HL-60/S4 (cell line): Measurements from ENCODE around the gene CAPN14.

Source experiments
- in situ Hi-C: fragments of 300-500 bp; cut with MboI; formaldehyde crosslinking; loops from 2 replicates; pipeline ENCODE4 v1.14.3; 2022; ENCODE audit warnings: low sequenced_read_pairs

The CAPN14 gene

GRCh38 chr2:31148514-31148913 is 68.8 kb downstream of the CAPN14 start:
- in situ Hi-C loops: no loop called here

DNA sequence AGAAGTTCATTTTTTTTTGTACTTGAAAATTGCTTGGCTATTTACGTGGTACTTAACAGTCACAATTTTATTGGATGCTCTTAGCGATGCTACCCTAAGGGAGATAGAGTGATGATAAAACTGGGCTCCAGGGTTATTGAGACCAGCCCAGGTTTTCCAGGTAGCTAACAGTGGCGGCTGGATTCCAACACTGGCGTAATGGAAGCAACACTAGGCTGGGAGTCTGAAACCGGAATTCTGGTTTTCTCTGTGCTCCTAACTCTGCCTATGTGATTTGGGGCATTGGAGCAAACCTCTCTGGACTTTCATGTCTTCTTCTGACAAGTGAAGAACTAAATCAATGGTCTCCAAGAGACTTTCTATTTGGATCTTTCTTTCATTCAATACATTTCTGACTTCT is 69.7 kb downstream of the CAPN14 start:
- in situ Hi-C loops: no loop called here

DNA sequence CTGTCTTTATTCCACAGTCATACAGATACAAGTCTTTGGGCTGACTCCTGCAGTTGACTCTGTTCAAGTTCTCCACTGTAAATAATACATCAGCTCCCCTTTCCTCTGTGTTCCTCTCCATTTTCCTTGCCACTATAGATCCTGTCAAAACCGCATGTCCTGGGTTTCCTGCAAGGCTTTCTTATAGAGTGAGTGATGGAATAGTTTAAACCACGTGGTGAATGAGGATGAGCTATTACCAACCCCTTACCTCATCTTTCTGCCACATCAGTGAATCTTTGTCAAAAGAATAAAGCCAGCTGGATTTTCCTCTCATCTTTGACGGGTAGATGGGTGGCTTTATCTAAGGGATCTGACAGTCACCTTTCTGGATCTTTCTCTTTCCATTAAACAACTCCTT is 75.2 kb downstream of the CAPN14 start:
- in situ Hi-C loops: no loop called here

- in situ Hi-C loops: no loop called here
These were observed 75.8 kb downstream of the CAPN14 start for GRCh38 chr2:31141443-31142085.

DNA sequence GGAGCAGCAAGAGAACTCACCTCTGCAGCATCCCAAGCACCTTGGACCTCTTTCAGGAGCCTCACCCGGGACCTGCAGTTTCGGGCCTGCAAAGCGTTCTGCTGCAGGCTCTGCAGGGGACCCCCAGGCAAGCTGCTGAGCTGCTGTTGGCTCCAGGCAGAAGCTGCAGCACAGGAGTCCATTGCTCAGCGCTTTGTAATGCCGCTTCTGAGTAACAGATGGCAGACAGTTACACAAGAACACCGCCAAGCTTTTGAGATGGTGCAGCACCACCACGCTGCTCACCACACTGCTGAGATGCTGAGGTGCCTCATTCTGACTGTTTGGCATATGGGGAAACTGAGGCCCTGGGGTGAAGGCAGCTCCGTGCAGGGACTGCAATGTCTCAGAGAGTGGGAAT is 77.2 kb downstream of the CAPN14 start:
- in situ Hi-C loops: no loop called here

GRCh38 chr2:31139671-31140070 is 77.6 kb downstream of the CAPN14 start:
- in situ Hi-C loops: no loop called here

DNA sequence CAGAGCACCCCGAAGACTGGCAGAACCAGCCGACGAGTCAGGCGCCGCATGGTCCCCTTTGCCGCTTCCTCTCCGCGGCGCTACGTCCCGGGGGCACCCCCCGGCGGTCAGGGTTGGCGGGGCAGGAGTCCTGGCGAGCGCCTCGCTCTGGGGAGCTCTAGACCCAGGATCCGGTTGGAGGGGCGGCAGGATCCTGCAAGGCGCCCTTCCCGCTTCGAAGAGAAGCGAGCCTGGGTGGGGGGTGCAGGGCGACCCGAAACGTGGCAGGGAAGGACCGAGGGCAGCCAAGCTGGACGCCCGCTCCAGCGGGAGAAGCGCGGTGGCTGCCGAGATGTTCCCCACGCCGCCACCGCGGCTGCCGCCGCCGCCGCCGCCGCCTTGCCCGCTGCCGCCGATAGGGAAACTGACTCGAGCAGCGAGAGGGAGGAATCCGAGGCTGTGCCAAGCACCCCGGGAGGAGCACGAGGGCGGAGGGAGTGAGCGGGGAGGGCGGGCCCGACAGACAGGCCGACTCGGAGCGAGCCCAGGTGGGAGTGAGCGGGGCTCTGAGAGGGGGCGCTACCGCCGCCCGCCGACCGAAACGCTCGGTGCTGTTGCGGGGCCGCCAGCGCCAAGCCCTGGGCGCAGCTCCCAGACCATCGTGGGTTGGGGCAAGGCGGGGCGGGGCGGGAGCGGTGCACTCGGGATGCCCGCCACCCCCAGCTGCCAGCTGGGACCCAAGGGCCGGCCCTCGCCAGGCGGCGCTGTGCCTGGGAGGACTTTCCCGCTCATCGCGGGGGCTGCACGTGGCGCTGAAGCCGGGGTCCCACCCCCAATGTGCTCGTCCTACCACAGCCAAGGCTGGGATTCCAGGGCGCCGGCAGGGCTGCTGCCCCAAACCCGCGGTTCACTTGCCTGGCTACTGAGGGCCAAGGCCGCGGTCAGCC is 79.0 kb downstream of the CAPN14 start, which contains the start of gene GALNT14:
TSS of gene GALNT14 (minus strand) at position 404 of the 926 bp plus-strand sequence. CDS start at position 50, 354 bp downstream.
- in situ Hi-C loops: no loop called here

DNA sequence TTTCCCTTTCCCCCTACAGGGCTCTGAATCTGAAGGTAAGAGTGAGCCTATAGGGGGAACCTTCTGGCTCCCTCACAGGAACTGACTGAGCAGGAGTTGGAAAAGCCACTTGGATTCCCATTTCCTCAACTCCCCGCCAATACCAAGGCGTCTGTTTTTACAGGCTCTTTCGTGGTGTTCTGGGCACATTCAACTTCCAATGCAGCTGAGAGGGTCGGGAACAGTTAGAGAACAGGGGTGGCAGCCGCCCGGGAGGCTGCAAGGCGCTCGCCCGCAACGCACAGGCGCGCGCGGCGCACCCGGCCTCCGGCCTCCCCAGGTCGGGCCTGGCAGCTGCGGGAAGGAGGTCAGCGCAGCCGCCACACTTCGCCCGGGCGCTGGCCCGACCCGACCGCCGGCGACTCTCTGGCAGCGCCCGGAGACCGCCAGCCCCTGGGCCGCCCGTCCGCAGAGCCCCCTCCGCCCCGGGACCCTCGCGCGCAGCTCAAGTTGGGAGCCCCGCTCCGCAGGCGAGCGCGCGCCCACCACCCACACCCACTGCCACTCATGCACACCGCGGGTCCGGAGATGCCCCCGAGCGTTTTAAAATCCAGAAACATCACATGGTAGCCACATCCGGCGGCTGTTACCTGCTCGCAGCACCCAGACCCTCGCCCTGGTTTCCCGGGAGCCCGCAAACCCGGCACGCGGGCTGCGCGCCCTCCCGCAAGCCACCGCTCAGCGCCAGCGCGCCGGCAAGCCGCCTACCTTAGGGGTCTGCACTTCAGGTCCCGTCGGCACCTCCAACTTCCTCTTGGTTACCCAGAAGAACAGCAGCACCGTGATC is 79.9 kb downstream of the CAPN14 start:
- in situ Hi-C loops: no loop called here

DNA sequence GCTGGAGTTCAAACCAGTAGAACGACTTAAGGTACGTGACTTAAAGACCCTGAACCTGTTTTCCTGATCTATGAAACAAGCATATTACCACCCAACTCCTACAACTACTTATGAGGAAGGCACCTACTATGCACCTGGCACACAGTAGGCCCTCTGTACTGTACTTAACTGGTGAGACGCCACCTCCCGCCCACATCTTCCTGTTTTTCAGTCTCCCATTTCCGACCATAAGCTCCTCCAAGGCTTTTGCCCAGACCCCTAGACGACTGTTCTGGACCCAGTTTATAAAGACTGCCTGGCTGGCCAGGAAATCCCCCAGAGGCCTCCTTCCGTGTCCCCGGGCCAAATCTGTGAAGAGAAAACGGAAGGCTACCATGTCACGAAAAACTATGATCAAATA is 80.6 kb downstream of the CAPN14 start:
- in situ Hi-C loops: no loop called here

- in situ Hi-C loops: no loop called here
These were observed 81.3 kb downstream of the CAPN14 start for GRCh38 chr2:31136000-31136399.

DNA sequence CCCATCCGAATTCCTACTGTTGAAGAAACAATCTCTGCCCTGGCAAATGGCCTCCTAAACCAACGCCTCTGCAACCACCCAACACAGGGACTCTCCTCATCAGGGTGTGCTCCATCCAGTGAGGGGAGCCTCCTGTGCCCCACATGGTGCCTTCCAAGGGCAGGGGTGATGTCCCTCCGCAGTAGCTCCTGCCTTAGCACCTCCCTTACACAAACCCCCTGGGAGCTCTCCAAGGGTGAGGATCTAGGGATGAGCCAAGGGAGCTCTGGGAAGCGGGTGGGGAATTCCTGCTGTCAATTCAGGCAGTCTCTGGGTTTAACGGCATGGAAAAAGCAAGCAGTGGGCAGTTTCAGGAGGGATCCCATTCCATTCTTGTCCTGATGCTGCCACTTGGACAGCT is 82.8 kb downstream of the CAPN14 start:
- in situ Hi-C loops: no loop called here

DNA sequence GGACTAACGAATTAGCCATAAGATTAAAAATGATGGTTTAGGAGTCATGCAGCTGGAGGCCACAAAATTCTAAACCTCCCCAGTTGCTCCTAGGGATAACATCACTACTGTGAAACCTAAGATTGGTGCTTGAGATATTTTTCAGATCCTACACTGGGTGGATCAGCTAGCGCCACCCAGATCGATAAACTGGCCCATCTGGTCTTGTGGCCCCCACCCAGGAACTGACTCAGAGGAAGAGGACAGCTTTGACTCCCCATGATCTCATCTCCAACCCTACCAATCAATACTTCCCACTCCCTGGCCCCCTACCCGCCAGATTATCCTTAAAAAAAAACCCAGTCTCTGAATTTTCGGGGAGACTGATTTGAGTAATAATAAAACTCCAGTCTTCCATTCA is 84.5 kb downstream of the CAPN14 start:
- in situ Hi-C loops: no loop called here

DNA sequence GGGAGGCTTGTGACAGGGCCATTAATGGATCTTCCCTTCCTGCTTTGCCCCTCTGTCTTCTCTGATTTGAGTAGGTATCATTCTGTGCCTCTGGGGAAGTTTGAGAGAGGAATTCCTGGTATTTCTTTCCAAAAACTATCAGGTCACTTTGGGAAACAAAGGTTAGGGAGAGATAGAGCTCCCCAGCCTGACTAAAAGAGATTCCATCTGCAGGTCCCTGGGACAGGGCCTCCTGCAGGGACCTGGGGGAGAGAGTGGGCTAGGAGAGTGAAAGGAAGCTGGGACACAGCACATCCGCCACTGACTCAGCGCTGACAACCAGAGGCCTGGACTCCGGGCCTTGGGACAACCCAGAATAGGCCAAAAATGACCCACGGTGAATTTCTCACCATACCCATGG is 85.4 kb downstream of the CAPN14 start:
- in situ Hi-C loops: no loop called here

DNA sequence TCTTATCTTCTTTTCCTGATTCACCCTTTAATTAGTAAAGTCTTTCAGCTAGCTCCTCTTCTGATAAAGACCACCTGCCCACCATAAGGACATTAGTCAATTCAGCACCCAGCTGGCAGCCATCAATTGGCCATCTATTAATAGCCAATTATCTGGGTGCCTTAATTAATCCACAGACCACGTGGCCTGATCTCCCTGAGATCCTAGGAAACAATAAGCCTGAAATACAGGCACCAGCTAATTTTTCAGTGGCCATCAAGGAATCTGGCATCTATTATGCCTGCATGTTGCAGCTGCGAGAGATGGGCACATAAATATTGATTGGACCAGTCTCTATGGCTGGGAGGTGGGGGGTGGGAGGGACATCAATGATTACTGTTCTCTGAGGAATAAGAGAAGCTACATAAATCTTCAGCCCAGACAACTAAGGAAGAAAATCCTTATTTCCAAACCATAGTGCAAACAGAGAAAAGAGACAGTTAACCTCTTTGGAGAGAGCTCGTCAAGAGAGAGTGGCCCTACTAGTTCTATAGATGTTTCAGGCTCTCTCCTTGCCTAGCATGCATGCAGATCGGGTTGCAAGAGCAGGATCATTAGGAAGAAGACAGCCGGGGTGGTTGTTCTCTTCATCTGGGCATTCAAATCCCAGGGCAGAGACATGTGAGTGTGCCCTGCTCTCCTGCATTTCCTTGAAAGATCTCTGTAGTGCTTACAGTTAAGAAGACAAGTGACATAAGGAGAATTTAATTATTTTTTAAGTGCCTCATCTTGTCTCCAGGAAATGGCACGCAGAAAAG is 87.7 kb downstream of the CAPN14 start:
- in situ Hi-C loops: no loop called here

- in situ Hi-C loops: no loop called here
These were observed 89.4 kb downstream of the CAPN14 start for GRCh38 chr2:31127931-31128330.

GRCh38 chr2:31125918-31126695 is 91.2 kb downstream of the CAPN14 start:
- in situ Hi-C loops: no loop called here

DNA sequence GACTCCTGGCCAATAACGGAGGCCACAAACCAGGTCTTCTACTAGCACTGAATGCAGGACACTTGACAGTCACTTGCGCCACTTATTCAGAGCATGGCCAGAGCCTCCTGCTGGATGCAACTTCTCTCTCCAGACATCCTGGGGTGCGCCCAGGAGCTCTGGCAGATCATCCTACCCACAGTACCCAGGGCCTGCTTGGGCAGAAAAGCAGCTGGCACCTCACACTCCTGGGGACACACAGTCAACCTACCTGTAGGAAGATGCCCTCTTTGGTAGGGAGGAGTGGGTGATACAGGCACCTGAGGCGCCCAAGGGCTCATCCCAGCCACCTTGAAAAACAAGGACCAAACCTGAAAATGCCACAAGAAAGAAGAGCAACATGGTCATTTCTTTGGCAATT is 92.4 kb downstream of the CAPN14 start:
- in situ Hi-C loops: no loop called here
